Measurements from ENCODE around the gene BMPER.

Gene BMPER

DNA sequence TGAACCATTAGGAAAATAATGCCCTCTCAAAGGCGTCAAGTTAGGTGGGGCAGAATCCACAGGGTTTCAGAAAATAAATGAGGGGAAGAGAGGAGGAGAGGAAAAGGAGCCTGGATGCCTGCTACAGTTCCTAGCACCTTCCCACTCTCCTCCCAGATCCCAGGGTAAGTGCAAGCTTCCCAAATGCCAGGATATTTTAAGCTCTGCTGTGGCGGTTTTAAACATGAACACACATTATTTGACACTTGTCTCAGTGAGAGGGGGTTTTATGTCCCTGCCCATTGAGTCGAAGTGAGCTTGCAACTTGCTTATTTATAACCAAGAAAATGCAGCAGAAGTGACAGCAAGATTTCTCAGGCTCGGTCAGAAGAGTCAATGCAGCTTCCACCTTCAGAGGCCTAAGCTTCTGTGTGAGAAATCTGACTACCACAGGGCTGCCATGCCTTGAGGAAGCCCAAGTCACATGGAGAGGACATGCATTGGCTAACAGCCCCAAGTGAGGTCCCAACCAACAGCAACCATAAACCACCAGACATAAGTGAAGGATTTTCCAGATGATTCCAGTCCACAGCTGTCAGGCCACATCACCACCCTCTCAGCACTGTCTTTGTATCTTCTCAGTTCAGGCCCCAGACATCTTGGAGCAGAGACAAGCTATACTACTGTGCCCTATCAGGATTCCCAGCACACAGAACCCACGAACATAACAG is 17.9 kb upstream of the BMPER start:
- in situ Hi-C loops (cut with HindIII; ENCODE audit: low sequenced_read_pairs), result no loop called here

GRCh38 chr7:33888166-33888565 is 17.2 kb upstream of the BMPER start:
- in situ Hi-C loops (cut with HindIII; ENCODE audit: low sequenced_read_pairs), result no loop called here

GRCh38 chr7:33892945-33893344 is 12.4 kb upstream of the BMPER start:
- in situ Hi-C loops (cut with HindIII; ENCODE audit: low sequenced_read_pairs), result no loop called here

- in situ Hi-C loops (cut with HindIII; ENCODE audit: low sequenced_read_pairs), result no loop called here
Observed at GRCh38 chr7:33893377-33893776, 12.0 kb upstream of the BMPER start.

DNA sequence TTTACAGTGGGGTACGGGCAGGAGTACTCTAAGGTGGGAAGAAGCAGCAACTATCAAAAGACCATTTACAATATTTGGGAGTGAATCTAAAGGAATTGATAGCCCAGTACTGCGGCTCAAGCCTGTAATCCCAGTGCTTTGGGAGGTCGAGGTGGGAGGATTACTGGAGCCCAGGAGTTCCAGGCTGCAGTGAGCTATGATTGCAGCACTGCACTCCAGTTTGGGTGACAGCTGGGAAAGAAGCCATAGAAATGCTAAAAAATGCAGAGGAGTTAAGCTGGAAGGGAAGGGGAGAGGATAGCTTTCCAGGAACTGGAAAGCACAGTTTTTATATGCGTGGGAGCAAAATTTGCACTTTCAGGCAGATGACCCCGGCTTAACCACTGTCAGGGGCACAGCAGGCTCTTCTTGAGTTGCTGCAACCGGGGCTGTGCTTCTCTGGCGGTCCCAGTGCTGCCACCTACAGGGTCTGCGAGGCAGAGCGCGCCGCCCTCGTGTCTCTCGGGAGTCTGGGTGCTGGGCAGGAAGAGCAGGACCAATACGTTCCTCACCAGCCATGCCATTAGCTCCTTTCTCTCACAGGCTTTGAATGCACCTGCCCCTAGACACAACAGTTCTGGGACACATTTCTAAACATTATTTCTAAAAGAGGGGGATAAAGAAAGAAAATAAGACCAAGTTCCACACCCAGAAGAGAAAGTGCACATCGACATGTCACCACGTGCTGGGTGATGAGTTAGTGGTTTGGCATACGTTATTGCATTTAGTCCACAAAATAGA is 10.1 kb upstream of the BMPER start:
- in situ Hi-C loops (cut with HindIII; ENCODE audit: low sequenced_read_pairs), result no loop called here

- in situ Hi-C loops (cut with HindIII; ENCODE audit: low sequenced_read_pairs), result no loop called here
Observed at GRCh38 chr7:33900501-33900900, 4.8 kb upstream of the BMPER start.

DNA sequence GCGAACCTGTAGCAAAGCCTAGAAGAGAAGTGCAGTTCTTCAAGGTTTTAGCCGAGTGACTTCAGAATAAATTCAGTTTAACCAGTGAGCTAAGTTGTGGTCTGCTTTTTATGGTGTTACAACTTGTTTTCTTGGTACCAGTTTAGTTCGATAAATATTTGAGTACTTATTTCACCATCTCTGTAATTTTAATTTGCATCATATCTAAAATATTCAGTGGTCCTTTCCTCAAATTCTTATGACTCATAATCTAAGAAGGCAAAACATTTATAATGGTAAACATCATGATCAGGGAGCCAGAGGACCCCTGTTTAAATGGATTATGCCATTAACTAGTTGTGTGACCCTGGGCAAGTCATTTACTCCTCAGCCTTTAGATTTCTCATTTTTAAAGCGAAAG is 4.1 kb upstream of the BMPER start:
- in situ Hi-C loops (cut with HindIII; ENCODE audit: low sequenced_read_pairs), result no loop called here

- in situ Hi-C loops (cut with HindIII; ENCODE audit: low sequenced_read_pairs), result no loop called here
Observed at GRCh38 chr7:33901847-33902246, 3.5 kb upstream of the BMPER start.

- in situ Hi-C loops (cut with HindIII; ENCODE audit: low sequenced_read_pairs), result no loop called here
Observed at GRCh38 chr7:33902746-33903145, 2.6 kb upstream of the BMPER start.

GRCh38 chr7:33903791-33904680 is 1.3 kb upstream of the BMPER start:
- in situ Hi-C loops (cut with HindIII; ENCODE audit: low sequenced_read_pairs), result no loop called here

- in situ Hi-C loops (cut with HindIII; ENCODE audit: low sequenced_read_pairs), result no loop called here
Observed at GRCh38 chr7:33904681-33905388, 504 bp upstream of the BMPER start.

DNA sequence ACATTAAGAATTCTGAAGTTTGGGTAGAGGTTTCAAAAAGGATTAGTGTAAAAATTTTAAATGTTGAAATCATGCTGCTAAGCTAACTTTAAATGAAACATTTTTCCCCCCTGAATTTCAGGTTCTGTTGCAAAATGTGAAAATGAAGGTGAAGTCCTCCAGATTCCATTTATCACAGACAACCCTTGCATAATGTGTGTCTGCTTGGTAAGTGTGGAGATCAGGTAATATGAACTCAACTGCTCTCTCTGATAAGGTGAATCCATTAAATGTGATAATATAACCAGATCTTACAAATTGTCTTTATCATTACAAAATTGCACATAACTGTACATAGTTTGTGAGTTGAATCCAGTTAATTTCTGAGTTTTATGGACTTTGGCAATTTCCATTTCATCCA is 1.4 kb downstream of the BMPER start:
- in situ Hi-C loops (cut with HindIII; ENCODE audit: low sequenced_read_pairs), result no loop called here

GRCh38 chr7:33907625-33908024 is 2.3 kb downstream of the BMPER start:
- in situ Hi-C loops (cut with HindIII; ENCODE audit: low sequenced_read_pairs), result no loop called here

- in situ Hi-C loops (cut with HindIII; ENCODE audit: low sequenced_read_pairs), result no loop called here
Observed at GRCh38 chr7:33909318-33909717, 4.0 kb downstream of the BMPER start.

GRCh38 chr7:33909755-33910154 is 4.4 kb downstream of the BMPER start:
- in situ Hi-C loops (cut with HindIII; ENCODE audit: low sequenced_read_pairs), result no loop called here

- in situ Hi-C loops (cut with HindIII; ENCODE audit: low sequenced_read_pairs), result no loop called here
Observed at GRCh38 chr7:33910756-33911155, 5.4 kb downstream of the BMPER start.

- in situ Hi-C loops (cut with HindIII; ENCODE audit: low sequenced_read_pairs), result no loop called here
Observed at GRCh38 chr7:33916357-33917081, 11.2 kb downstream of the BMPER start.

DNA sequence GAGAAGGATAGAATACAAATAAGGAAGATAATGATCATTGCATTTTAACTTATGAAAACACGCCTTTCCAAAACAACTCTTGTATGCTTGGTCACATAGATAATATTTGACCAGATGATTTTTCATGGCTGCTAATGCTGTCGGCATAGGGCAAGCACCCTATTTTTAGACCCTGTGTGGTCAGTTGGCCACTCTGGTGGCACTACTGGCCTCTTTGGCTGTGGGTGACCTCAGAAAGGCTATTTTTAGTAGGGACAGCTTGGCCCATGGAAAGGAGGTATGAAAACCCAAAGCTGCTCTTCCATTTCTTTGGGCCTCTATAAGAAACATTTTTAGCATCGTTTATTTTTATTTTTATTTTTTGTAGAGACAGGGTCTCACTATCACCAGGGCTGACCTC is 12.3 kb downstream of the BMPER start:
- in situ Hi-C loops (cut with HindIII; ENCODE audit: low sequenced_read_pairs), result no loop called here

DNA sequence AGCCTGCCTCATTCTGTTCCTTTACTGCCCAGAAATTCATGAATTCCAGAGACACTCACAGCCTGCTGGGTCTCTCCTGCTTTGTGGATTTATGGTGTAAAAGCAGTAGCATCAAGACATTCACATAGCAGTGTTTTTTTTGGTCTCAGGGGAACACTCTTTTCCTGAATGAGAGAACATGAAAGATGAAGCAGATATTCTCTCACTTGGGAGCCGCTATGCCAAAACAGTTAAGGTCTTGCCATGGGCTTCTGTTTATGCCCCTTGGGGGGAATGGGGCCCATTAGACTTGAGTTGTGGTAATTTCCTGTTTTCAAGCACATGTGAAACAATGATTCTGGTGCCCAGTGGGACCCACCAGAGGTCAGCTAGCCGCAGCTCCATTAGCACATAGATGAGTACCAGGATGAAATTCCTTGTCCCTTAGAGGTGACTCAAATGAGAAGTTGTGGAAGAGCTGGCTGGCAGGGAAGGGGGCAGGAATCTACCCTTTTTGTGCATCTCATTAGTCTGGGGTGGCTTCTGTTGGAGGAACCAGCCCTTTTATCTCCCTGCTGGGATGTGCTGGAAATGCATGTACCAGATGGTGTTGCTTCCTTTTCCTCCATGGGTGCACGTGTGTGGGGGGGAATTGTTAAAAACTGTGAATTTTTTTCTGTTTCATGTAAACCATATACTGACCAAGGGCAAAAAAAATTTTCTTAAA is 13.3 kb downstream of the BMPER start:
- in situ Hi-C loops (cut with HindIII; ENCODE audit: low sequenced_read_pairs), result no loop called here

- in situ Hi-C loops (cut with HindIII; ENCODE audit: low sequenced_read_pairs), result no loop called here
Observed at GRCh38 chr7:33919449-33919848, 14.1 kb downstream of the BMPER start.
